HCT116 (cell line): ENCODE results near the gene PRDM11.

Source experiments
- EZH2 ChIP-seq: fragments of 200-600 bp; sonication (generic); IDR thresholded peaks from 2 replicates; pipeline ENCODE4 v1.6.1; 2017; ENCODE audit warnings: antibody characterized with exemption, mixed run types
- POLR2A ChIP-seq: IDR thresholded peaks from 2 replicates; pipeline ENCODE4 v1.7.0; 2011; ENCODE audit warnings: borderline replicate concordance; ENCODE audit not compliant: insufficient read depth, insufficient read length; ENCODE audit errors: extremely low read depth
- POLR2AphosphoS5 ChIP-seq: IDR thresholded peaks from 2 replicates; pipeline ENCODE4 v1.6.1; 2011; ENCODE audit warnings: mild to moderate bottlenecking, low read depth, low read length, moderate library complexity

- no peak for TF ChIP-seq POLR2AphosphoS5
- no peak for TF ChIP-seq EZH2
- TF ChIP-seq POLR2A: no peak
These were observed 107.6 kb downstream of the PRDM11 start for GRCh38 chr11:45254070-45254469.
